HG03442 (cell line): ENCODE data around the gene COL21A1.

Source experiments
- ATAC-seq: cut with Tn5 transposase; IDR thresholded peaks from one replicate; pipeline ENCODE4 v1.9.1; 2021; ENCODE audit warnings: mild to moderate bottlenecking, moderate library complexity; ENCODE audit not compliant: unreplicated experiment

Gene COL21A1

GRCh38 chr6:56055081-56055704 lies 192.2 kb downstream of the COL21A1 start:
- ATAC-seq: no peak

- no peak for ATAC-seq
Observed at GRCh38 chr6:56051202-56051598, 196.2 kb downstream of the COL21A1 start.

GRCh38 chr6:56050530-56051201 lies 196.7 kb downstream of the COL21A1 start:
- no peak for ATAC-seq

DNA sequence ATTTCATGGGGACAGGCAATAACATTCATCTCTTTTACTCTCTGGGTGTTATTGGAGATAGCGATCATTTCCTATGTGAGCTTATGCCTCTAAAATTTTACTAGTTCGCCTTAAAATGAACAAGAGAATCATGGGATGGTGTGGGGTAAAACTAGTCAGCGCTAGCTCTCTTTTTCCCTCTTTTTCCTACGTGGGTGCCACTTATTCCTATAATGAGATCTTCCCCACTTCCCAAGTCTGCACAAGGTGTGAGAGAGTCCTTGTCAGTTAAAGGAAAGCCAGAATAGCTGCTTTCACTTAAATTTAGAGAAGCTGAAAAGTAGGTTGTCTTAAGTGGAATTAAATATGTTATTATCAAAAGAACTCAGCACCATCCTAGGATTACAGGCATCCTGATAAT lies 198.8 kb downstream of the COL21A1 start:
- no peak for ATAC-seq

GRCh38 chr6:56047931-56048540 lies 199.3 kb downstream of the COL21A1 start:
- ATAC-seq: no peak

GRCh38 chr6:56046576-56046975 lies 200.8 kb downstream of the COL21A1 start:
- ATAC-seq: no peak

GRCh38 chr6:56043761-56044160 lies 203.6 kb downstream of the COL21A1 start:
- ATAC-seq: no peak

GRCh38 chr6:56043076-56043475 lies 204.3 kb downstream of the COL21A1 start:
- no peak for ATAC-seq

- ATAC-seq: no peak
Observed at GRCh38 chr6:56041591-56041990, 205.8 kb downstream of the COL21A1 start.

- no peak for ATAC-seq
Observed at GRCh38 chr6:56040889-56041301, 206.5 kb downstream of the COL21A1 start.

DNA sequence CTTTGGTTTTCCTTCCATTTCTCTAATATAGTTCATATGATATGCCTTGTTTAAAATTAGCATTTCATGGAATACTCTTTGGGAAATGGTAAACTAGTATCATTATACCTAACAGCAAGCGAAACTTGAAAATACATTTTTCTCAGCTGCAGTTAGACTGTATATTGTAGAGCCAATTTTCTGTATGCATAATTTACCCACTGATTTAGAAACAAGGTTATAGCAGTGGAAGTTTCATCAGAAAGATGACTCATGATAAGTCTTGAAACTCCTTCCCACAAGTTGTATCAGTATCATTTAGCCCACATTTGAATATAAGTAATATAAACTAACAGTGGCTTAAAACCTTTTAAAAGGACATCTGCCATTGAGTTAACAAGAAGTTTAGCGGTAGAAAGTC lies 207.2 kb downstream of the COL21A1 start:
- ATAC-seq: no peak

- no peak for ATAC-seq
Observed at GRCh38 chr6:56038764-56039163, 208.6 kb downstream of the COL21A1 start.

DNA sequence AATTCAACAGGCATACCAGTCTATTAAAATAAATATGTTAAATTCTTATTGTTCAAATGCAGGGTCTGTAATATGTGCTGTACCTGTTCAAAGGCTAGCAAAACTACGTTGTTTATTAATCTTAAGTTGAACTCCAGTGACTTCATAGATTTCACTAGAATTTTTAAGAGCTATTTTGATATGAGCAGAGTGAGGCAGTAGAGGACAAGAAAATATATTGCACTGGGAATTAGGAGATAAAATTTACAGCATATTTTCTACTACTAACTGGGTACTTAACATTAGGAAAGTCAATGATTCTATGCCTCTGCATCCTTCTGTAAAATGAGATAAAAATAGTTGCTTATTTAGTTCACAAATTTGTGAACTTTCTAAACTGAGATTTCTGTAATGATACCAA lies 209.8 kb downstream of the COL21A1 start:
- no peak for ATAC-seq

GRCh38 chr6:56036916-56037600 lies 210.3 kb downstream of the COL21A1 start:
- no peak for ATAC-seq

GRCh38 chr6:56033401-56033800 lies 214.0 kb downstream of the COL21A1 start:
- no peak for ATAC-seq

DNA sequence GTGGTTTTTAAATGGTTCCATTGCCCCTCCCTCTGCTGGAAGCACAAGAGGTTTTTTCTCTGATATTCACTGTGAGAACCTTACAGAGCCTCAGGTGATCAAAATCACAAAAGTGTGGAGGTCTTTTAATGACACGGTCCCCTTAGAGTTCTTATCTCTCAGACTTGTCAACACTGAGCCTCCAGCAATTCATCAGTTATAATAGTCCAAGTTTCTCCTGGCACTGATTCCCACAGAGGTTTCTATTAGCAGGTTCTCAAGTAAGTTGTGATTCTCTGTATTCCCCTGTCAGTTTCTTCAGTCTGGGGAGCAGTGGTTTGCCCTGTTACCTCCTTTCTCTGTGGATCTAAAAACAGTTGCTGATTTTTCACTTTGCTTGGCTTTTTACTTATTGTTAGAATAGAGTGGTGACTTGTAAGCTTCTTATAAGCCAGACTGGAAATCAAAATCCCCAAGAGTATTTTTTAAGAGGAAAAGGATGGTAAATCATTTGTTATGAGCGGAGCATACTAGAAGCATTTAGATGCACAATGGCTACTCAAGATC lies 214.6 kb downstream of the COL21A1 start:
- ATAC-seq: no peak

- ATAC-seq: no peak
Observed at GRCh38 chr6:56027865-56028264, 219.5 kb downstream of the COL21A1 start.

GRCh38 chr6:56026455-56027180 lies 220.8 kb downstream of the COL21A1 start:
- no peak for ATAC-seq

DNA sequence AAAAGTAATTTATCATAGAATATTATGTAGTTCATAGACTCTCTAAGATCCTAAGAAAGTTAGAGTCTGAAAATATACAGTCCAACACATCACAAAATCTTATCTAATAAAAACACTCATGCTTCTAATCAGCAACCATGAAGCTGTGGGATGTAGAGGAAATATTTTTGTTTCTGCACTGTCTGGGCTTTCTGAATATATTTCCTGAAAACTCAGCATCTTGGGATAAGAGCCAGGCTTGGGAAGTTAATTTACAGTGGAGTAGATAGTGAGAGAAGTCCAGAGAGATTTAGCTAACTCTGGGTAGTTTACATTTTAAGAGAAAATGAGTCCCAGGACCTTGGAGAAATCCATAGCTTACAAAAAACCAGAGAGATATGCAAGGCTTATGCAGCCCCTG lies 221.6 kb downstream of the COL21A1 start:
- ATAC-seq: no peak

DNA sequence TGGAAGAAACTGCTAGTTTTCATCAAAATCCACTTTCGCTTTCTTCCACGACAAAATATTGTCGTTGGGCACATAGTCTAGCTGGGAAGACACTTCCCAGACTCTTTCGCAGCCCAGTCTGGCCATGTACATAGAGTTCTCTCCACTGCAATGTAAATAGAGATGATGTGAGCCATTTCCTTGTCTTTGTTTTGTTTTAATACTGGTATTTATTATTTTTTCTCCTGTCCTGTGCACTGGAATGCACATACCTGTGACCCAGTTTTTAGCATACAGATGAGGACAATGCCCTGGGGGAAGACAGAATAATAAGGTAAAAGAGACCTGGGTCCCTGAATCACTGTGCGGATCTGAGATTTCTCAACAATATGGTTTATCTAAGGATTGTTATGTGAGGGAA lies 222.4 kb downstream of the COL21A1 start:
- ATAC-seq: no peak

DNA sequence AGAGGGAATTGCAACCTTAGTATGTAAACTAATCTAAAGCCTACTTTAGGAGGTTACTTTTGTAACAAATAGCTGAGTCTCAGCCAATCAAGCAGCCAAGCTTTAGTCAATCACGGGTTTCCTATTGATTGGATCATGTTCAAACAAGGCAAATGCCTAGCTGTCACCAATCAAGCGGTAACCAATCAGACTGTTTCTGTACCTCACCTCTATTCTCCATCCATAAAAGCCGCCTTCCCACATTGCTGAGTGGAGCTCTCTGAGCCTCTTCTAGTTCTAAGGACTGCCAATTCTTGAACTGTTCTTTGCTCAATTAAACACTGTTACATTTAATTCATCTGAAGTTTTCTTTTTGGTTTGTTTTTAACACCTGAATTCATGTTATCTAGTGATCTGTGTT lies 223.6 kb downstream of the COL21A1 start:
- ATAC-seq: no peak
